ENCODE results near the gene ANKRD30A.

DNA sequence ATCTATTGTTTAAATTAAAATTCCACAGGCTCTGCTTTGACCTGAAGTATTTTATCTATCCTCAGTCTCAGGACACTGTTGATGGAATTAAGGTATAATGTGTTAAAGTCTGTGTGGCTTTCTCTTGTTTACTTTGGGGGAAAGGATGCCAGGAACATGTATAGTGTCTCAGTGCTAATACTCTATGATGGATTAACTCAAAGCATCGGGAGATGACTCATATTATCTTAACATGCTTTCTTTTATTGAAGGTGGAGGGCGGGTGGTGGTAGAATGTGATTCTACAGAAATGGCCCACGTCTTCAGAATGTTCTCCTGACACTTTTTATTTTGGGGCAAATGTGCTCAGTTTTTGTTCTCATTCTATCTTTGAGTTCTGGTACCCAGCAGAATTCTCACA is 189.0 kb downstream of the ANKRD30A start:
- TF ChIP-seq, protein P1, sequence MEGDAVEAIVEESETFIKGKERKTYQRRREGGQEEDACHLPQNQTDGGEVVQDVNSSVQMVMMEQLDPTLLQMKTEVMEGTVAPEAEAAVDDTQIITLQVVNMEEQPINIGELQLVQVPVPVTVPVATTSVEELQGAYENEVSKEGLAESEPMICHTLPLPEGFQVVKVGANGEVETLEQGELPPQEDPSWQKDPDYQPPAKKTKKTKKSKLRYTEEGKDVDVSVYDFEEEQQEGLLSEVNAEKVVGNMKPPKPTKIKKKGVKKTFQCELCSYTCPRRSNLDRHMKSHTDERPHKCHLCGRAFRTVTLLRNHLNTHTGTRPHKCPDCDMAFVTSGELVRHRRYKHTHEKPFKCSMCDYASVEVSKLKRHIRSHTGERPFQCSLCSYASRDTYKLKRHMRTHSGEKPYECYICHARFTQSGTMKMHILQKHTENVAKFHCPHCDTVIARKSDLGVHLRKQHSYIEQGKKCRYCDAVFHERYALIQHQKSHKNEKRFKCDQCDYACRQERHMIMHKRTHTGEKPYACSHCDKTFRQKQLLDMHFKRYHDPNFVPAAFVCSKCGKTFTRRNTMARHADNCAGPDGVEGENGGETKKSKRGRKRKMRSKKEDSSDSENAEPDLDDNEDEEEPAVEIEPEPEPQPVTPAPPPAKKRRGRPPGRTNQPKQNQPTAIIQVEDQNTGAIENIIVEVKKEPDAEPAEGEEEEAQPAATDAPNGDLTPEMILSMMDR (IDR thresholded peaks at IDR 0.05) = no peak
- no peak for TF ChIP-seq POLR2A (IDR thresholded peaks at IDR 0.05)
